Stimulated activated CD8-positive, alpha-beta memory T cell treated with anti-CD3 and anti-CD28 coated beads, Interleukin-4, amount 100 ng/mL, for 1 hour (primary cell): ENCODE results near the gene CACNA1H.

Experiments used
- DNase-seq, 2 donors: peaks; one replicate each; pipeline ENCODE4 v3.0.0-alpha.2; 2020; ENCODE audit warnings: low read depth in 2 of 2, low spot score in 1 of 2

The CACNA1H gene

GRCh38 chr16:1211451-1212268, 58.8 kb downstream of the CACNA1H start:
- no peak for DNase-seq

- DNase-seq: no peak
Observed at GRCh38 chr16:1212616-1213194, 59.8 kb downstream of the CACNA1H start.

- DNase-seq: no peak
Observed at GRCh38 chr16:1213231-1213630, 60.3 kb downstream of the CACNA1H start.

- no peak for DNase-seq
Observed at GRCh38 chr16:1213796-1214372, 61.0 kb downstream of the CACNA1H start.

- no peak for DNase-seq
Observed at GRCh38 chr16:1214719-1215118, 61.8 kb downstream of the CACNA1H start.

GRCh38 chr16:1215574-1216295, 62.8 kb downstream of the CACNA1H start:
- DNase-seq: no peak

GRCh38 chr16:1216296-1216619, 63.4 kb downstream of the CACNA1H start:
- DNase-seq: no peak

GRCh38 chr16:1216681-1217400, 63.9 kb downstream of the CACNA1H start:
- no peak for DNase-seq

GRCh38 chr16:1217526-1217925, 64.6 kb downstream of the CACNA1H start:
- no peak for DNase-seq

- DNase-seq: no peak
Observed at GRCh38 chr16:1218061-1218929, 65.4 kb downstream of the CACNA1H start.

GRCh38 chr16:1218930-1219611, 66.2 kb downstream of the CACNA1H start:
- DNase-seq: no peak

- DNase-seq: no peak
Observed at GRCh38 chr16:1220098-1220728, 67.3 kb downstream of the CACNA1H start.

GRCh38 chr16:1220841-1221627, 68.1 kb downstream of the CACNA1H start:
- DNase-seq: no peak

- no peak for DNase-seq
Observed at GRCh38 chr16:1221628-1222552, 69.0 kb downstream of the CACNA1H start.

GRCh38 chr16:1222553-1223354, 69.8 kb downstream of the CACNA1H start:
- no peak for DNase-seq

GRCh38 chr16:1223355-1224214, 70.7 kb downstream of the CACNA1H start:
- no peak for DNase-seq
